Measurements from ENCODE around the gene SMAD4.

Gene SMAD4

GRCh38 chr18:51054764-51055163 lies 24.8 kb downstream of the SMAD4 start:
- CTCF ChIA-PET: interaction anchor here (1.0 to 5.0 kb wide), 7 partner anchors 8 to 236 kb away, joined by 3 to 25 read pairs (median 3); no protein-coding TSS in a partner anchor
- no peak for DNase-seq (ENCODE audit: extremely low spot score)
- POLR2A ChIA-PET: no interaction called here
- TF ChIP-seq, protein P1, sequence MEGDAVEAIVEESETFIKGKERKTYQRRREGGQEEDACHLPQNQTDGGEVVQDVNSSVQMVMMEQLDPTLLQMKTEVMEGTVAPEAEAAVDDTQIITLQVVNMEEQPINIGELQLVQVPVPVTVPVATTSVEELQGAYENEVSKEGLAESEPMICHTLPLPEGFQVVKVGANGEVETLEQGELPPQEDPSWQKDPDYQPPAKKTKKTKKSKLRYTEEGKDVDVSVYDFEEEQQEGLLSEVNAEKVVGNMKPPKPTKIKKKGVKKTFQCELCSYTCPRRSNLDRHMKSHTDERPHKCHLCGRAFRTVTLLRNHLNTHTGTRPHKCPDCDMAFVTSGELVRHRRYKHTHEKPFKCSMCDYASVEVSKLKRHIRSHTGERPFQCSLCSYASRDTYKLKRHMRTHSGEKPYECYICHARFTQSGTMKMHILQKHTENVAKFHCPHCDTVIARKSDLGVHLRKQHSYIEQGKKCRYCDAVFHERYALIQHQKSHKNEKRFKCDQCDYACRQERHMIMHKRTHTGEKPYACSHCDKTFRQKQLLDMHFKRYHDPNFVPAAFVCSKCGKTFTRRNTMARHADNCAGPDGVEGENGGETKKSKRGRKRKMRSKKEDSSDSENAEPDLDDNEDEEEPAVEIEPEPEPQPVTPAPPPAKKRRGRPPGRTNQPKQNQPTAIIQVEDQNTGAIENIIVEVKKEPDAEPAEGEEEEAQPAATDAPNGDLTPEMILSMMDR (IDR thresholded peaks at IDR 0.05; ENCODE audit: control extremely low read depth, extremely low read depth, low read depth, missing control alignments): no peak

DNA sequence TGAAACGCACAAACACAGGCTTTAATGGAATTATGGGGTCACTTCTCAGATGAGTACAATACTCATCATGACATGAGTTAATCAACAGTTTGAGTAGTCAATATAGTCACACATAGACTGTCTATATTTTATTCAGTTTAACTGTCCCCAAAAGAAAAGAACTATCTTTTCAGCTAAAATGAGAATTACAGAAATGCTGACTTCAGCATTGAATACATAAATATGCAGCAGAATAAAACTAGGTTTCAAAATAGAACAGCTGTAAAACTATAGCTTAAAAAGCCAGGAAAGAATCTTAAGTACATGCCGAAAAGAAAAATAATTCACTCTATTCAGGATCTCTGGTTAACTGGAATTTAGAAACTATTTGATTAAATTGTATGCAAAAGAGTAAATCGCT lies 30.0 kb downstream of the SMAD4 start:
- TF ChIP-seq, protein P1 (IDR thresholded peaks at IDR 0.05; ENCODE audit: control extremely low read depth, extremely low read depth, low read depth, missing control alignments): no peak
- POLR2A ChIA-PET: no interaction called here
- CTCF ChIA-PET: interaction anchor here (1.0 to 9.5 kb wide), 5 partner anchors 9 to 16 kb away, joined by 3 to 42 read pairs (median 5); no protein-coding TSS in a partner anchor
- no peak for DNase-seq (ENCODE audit: extremely low spot score)

DNA sequence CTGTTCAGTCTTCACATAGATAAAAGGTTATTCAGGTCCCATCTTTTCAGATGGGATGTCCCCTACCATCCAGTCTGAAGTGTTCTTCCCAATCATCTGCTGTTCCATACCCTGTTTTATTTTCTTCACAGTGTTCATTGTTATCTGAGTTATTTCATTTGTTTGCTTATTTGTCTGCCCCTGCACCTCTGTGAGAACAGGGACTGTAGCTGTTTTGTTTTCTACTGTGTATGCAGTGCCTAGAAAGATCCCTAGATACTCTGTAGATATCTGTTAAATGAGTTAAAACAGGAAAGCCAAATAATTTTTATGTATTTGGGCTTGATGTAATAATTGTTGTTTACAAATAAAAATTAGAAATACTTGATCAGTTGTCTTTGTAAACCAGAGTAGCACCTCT lies 34.2 kb downstream of the SMAD4 start:
- TF ChIP-seq, protein P1 (IDR thresholded peaks at IDR 0.05; ENCODE audit: control extremely low read depth, extremely low read depth, low read depth, missing control alignments): no peak
- ChIA-PET CTCF (interaction anchor here (9.5 kb wide), 1 partner anchor 13 kb away, joined by 42 read pairs; no protein-coding TSS in a partner anchor), POLR2A (no interaction called here)
- DNase-seq (ENCODE audit: extremely low spot score): no peak

DNA sequence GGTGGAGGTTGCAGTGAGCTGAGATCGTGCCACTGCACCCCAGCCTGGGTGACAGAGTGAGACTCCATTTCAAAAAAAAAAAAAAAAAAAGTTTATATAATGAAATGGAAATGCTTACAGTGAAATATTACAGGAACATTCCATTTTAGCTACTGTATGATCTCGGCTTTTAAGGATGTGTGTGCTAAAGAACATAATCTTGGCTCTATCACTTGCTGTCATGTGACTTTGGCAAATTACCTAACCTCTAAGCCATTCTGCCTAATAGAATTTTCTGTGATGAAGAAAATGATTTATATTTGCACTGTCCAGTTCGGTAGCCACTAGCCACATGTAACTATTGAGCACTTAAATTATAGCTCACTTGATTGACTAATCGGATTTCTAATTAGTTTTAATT lies 36.3 kb downstream of the SMAD4 start:
- no peak for DNase-seq (ENCODE audit: extremely low spot score)
- ChIA-PET POLR2A (no interaction called here), CTCF (interaction anchor here (1.3 to 9.5 kb wide), 4 partner anchors 9 to 15 kb away, joined by 4 to 42 read pairs (median 7); no protein-coding TSS in a partner anchor)
- TF ChIP-seq, protein P1 (IDR thresholded peaks at IDR 0.05; ENCODE audit: control extremely low read depth, extremely low read depth, low read depth, missing control alignments): no peak

- DNase-seq (ENCODE audit: extremely low spot score): no peak
- ChIA-PET CTCF (interaction anchor here (9.5 kb wide), 1 partner anchor 17 kb away, joined by 42 read pairs; no protein-coding TSS in a partner anchor), POLR2A (no interaction called here)
- TF ChIP-seq, protein P1 (IDR thresholded peaks at IDR 0.05; ENCODE audit: control extremely low read depth, extremely low read depth, low read depth, missing control alignments): no peak
Observed at GRCh38 chr18:51068105-51068504, 38.1 kb downstream of the SMAD4 start.

GRCh38 chr18:51069885-51070284 lies 39.9 kb downstream of the SMAD4 start:
- POLR2A ChIA-PET: no interaction called here
- no peak for DNase-seq (ENCODE audit: extremely low spot score)
- TF ChIP-seq, protein P1 (IDR thresholded peaks at IDR 0.05; ENCODE audit: control extremely low read depth, extremely low read depth, low read depth, missing control alignments): no peak
- CTCF ChIA-PET: interaction anchor here (2.2 to 2.4 kb wide), 2 partner anchors 10 to 19 kb away, joined by 5 to 16 read pairs; no protein-coding TSS in a partner anchor

Data from GM10248 (cell line).